ENCODE data around the gene MOCS2. TPM values are rescaled to one million over a fixed set of nuclear protein-coding genes. Genes with fewer than 3 reads are reported as not detected.

Gene MOCS2
- total RNA-seq, 4 donors from 2014 or later = 68.1 to 122 (median 85.2) TPM

Other genes with a start within 250 kb of the MOCS2 start
- 1 to 10 TPM; 5.0 to 9.6 (median 7.8) TPM for gene ITGA2, start 120.4 kb downstream of the MOCS2 start, total RNA-seq